Measurements from ENCODE around the gene BAAT. TPM values are rescaled to one million over a fixed set of nuclear protein-coding genes. Genes with fewer than 3 reads are reported as not detected.
A peak's percentile ranks its signal among the peaks of the same experiment; 100 is the strongest.

Gene BAAT
- total RNA-seq, 1 experiment from 2014 or later, result not detected

DNA sequence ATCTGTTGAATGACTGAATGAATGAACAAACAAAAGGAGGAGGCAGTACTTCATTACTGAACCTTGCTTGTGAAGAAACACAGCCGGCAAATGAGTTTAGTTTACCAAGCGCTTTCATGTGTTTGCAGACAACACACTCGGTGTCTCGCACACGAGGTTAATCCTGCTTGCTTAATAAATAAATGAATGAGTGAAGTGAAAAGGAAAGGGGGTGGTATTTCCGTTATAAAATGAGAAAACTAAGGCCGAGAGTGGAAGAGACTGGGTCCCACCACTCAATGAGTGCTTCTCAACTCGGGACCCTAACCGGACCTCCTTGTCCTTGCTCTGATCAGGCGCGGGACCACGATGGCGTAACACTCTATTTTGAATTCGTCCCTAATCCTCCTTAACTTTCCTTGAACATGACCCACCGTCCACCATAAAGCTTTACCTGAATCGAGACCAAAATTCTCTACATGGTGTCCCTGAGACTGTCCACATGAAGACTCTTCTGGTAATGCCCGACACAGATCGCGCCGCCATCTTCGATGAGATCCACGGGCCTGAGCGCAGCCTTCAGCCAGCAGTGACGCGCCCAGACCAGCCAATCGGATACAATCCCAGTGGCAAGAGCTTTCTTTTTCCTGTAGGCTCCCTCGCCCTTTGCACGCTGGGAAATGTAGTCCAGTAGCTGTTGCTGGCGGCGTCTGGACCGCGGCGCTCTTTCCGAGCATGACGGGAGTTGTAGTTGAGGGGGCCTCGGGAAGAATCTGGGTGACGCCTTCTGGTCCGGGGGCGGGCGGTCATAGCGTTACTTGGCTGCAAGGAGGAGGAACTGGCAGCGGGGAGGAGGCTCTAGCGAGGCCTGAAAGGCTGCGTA lies 13.5 kb upstream of the BAAT start, which contains the start of the genes MRPL50 and ZNF189:
TSS of gene MRPL50 (minus strand) at position 551 of the 862 bp plus-strand sequence. CDS start at position 525, 26 bp downstream.
TSS of gene ZNF189 (plus strand) at position 784 of the 862 bp plus-strand sequence. CDS start 306 bp downstream, outside the sequence.
- Histone ChIP-seq H3K4me3 (peak within 1 kb of the TSS; percentile 84), H3K9me2 (ENCODE audit: insufficient read depth) (no peaks in the 10 kb centered on the region), H3K27ac (peak within 1 kb of the TSS; percentile 35), H3F3A (ENCODE audit: insufficient read depth, low read depth) (no peaks in the 10 kb centered on the region), H3K79me2 (ENCODE audit: low read depth) (peaks cover 75% of the 10 kb centered on the region), H3K4me1 (replicated peaks; ENCODE audit: insufficient read depth) (peaks cover 19% of the 10 kb centered on the region), H3K4me2 (peak within 1 kb of the TSS; percentile 99), H3K9me3 (ENCODE audit: insufficient read depth, low read depth) (peaks cover 17% of the 10 kb centered on the region), H4K20me1 (ENCODE audit: insufficient read depth) (no peaks in the 10 kb centered on the region), H3K27me3 (ENCODE audit: insufficient read depth, low read depth) (no peaks in the 10 kb centered on the region), H3K36me3 (ENCODE audit: low read depth) (peaks cover 57% of the 10 kb centered on the region), H2AFZ (peak within 1 kb of the TSS; percentile 99)
- TSS peak; percentile 58 for BruUV-seq (replicated peaks)
- ChIA-PET POLR2A (ENCODE audit: unreplicated experiment) (interaction anchor here (0.6 to 0.8 kb wide), 6 partner anchors 15 to 1076 kb away, joined by 3 to 13 read pairs (median 8); no protein-coding TSS in a partner anchor), CTCF (interaction anchor here (0.6 kb wide), 1 partner anchor 77 kb away, joined by 5 read pairs; no protein-coding TSS in a partner anchor)
- DNase-seq, result peak; percentile 96 to 97
- intact Hi-C loops (cut with micrococcal nuclease; ENCODE audit: unreplicated experiment), result loop anchor here (1.0 to 5.0 kb wide), 2 partner anchors 135 to 1576 kb away; partner anchors contain the start of genes NR4A3 and RNF20
- no peak for TF ChIP-seq EZH2 (IDR thresholded peaks at IDR 0.05; ENCODE audit: low read depth)
- TF ChIP-seq, protein P1, sequence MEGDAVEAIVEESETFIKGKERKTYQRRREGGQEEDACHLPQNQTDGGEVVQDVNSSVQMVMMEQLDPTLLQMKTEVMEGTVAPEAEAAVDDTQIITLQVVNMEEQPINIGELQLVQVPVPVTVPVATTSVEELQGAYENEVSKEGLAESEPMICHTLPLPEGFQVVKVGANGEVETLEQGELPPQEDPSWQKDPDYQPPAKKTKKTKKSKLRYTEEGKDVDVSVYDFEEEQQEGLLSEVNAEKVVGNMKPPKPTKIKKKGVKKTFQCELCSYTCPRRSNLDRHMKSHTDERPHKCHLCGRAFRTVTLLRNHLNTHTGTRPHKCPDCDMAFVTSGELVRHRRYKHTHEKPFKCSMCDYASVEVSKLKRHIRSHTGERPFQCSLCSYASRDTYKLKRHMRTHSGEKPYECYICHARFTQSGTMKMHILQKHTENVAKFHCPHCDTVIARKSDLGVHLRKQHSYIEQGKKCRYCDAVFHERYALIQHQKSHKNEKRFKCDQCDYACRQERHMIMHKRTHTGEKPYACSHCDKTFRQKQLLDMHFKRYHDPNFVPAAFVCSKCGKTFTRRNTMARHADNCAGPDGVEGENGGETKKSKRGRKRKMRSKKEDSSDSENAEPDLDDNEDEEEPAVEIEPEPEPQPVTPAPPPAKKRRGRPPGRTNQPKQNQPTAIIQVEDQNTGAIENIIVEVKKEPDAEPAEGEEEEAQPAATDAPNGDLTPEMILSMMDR (conservative IDR thresholded peaks at IDR 0.05), result no peak

DNA sequence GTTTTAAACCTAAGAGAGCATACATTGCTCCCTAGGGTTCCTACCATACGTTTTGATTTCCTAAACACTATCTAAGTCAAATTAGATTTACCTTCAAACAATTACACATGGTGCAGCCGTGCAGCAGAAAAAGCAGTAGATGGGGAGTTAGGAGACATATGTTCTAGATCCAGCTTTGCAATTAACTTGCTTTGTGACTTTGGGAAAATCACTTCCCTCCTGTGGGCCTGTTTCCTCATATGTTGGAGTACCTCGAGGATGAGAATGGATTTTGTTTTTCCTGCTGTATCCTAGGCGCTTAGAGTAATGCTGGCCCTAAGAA lies 12.9 kb upstream of the BAAT start:
- no peak for DNase-seq
- Histone ChIP-seq H3F3A (ENCODE audit: insufficient read depth, low read depth) (no peaks in the 10 kb centered on the region), H3K4me1 (replicated peaks; ENCODE audit: insufficient read depth) (peaks cover 19% of the 10 kb centered on the region), H3K27ac (peak overlapping the region; percentile 35), H3K4me3 (peak overlapping the region; percentile 84), H3K36me3 (ENCODE audit: low read depth) (peaks cover 51% of the 10 kb centered on the region), H3K27me3 (ENCODE audit: insufficient read depth, low read depth) (no peaks in the 10 kb centered on the region), H3K9me2 (ENCODE audit: insufficient read depth) (no peaks in the 10 kb centered on the region), H3K79me2 (ENCODE audit: low read depth) (peaks cover 81% of the 10 kb centered on the region), H4K20me1 (ENCODE audit: insufficient read depth) (no peaks in the 10 kb centered on the region), H2AFZ (peak overlapping the region; percentile 99), H3K9me3 (ENCODE audit: insufficient read depth, low read depth) (peaks cover 17% of the 10 kb centered on the region), H3K4me2 (peak overlapping the region; percentile 99)
- POLR2A ChIA-PET (ENCODE audit: unreplicated experiment), result no interaction called here
- TF ChIP-seq, protein P1 (conservative IDR thresholded peaks at IDR 0.05), result no peak
- no peak for TF ChIP-seq EZH2 (IDR thresholded peaks at IDR 0.05; ENCODE audit: low read depth)
- no TSS peak for BruUV-seq (replicated peaks)
- CTCF ChIA-PET, result no interaction called here
- intact Hi-C loops (cut with micrococcal nuclease; ENCODE audit: unreplicated experiment), result loop anchor here (1.0 to 5.0 kb wide), 2 partner anchors 136 to 1575 kb away; partner anchors contain the start of genes NR4A3 and RNF20

DNA sequence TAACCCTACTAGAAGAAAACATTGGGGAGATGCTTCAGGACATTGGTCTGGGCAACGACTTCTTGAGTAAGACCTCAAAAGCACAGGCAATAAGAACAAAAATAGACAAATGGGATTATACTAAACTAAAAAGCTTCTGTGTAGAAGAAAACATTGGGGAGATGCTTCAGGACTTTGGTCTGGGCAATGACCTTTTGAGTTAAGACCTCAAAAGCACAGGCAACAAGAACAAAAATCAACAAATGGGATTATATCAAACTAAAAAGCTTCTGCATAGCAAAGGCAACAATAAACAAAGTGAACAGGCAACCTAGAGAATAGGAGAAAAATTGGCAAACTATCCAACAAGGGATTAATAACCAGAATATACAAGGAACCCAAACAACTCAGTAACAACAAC lies 9.9 kb upstream of the BAAT start:
- TF ChIP-seq, protein P1 (conservative IDR thresholded peaks at IDR 0.05), result no peak
- no peak for TF ChIP-seq EZH2 (IDR thresholded peaks at IDR 0.05; ENCODE audit: low read depth)
- Histone ChIP-seq H4K20me1 (ENCODE audit: insufficient read depth) (no peaks in the 10 kb centered on the region; the same call in 1 of the 2 replicates), H3K36me3 (ENCODE audit: low read depth) (peaks cover 26% of the 10 kb centered on the region), H3K4me2 (no peak overlapping the region), H3K27me3 (ENCODE audit: insufficient read depth, low read depth) (no peaks in the 10 kb centered on the region), H3K9me2 (ENCODE audit: insufficient read depth) (no peaks in the 10 kb centered on the region), H3K9me3 (ENCODE audit: insufficient read depth, low read depth) (peaks cover 11% of the 10 kb centered on the region; the same call in 1 of the 2 replicates), H3K4me3 (no peak overlapping the region), H3K27ac (no peak overlapping the region), H3K79me2 (ENCODE audit: low read depth) (peaks cover 83% of the 10 kb centered on the region), H3F3A (ENCODE audit: insufficient read depth, low read depth) (0 out of 2 replicates have a peak, but pooled peaks cover 2% of the 10 kb centered on the region), H3K4me1 (replicated peaks; ENCODE audit: insufficient read depth) (peaks cover 15% of the 10 kb centered on the region), H2AFZ (no peak overlapping the region)
- intact Hi-C loops (cut with micrococcal nuclease; ENCODE audit: unreplicated experiment), result loop anchor here (5.0 kb wide), 1 partner anchor 1572 kb away; the partner anchor contains the start of gene NR4A3
- ChIA-PET CTCF (no interaction called here), POLR2A (ENCODE audit: unreplicated experiment) (no interaction called here)
- no peak for DNase-seq
- BruUV-seq (replicated peaks), result no TSS peak
